SIG-M5 treated with dmso at 0.1 percent for 504 hours (cell line): ENCODE data around the gene CHRND.
"Not testable (repeated sequence)": the region's sequence is repeated elsewhere in the genome, so short reads cannot be mapped to it uniquely, and the experiment has no call there.

ENCODE experiments used
- DNase-seq: peaks from one replicate; lab custom pipeline; 2025; ENCODE audit not compliant: unreplicated experiment; lab: John Stamatoyannopoulos, UW

CHRND gene

DNA sequence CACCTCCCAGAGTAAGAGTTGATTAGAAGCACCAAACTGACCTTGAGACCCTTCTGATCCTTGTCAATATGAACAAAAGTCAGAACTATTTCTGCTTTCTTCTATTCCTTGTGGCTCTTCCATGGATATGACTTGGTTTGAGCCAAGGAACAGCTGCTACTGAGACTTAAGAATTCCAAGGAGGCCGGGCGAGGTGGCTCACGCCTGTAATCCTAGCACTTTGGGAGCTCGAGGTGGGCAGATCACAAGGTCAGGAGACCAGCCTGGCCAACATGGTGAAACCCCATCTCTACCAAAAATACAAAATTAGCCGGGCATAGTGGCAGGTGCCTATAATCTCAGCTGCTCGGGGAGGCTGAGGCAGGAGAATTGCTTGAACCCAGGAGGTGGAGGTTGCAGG lies 44.5 kb downstream of the CHRND start:
- DNase-seq: not testable (repeated sequence)

DNA sequence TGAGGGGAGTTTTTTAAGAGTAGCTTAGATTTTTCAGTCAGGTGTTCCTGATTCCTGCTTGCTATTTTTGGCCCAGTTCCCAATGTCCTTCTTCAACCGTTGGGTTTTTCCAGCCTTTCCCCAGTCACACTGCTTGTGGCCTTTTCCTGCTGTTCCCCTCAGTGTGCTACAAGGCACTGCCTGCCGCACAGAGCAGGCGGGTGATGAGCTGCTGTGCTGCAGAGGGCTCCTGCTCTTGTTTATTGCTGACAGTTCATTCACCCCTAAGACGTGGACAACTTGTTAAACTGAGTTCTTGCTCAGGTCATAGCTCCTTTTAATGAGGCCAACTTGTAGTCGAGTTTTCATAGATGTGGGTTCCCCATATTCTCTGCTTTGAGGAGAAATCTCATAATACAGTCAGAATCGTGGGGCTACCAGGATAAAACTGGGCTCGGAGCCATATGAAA lies 45.1 kb downstream of the CHRND start:
- no peak for DNase-seq

DNA sequence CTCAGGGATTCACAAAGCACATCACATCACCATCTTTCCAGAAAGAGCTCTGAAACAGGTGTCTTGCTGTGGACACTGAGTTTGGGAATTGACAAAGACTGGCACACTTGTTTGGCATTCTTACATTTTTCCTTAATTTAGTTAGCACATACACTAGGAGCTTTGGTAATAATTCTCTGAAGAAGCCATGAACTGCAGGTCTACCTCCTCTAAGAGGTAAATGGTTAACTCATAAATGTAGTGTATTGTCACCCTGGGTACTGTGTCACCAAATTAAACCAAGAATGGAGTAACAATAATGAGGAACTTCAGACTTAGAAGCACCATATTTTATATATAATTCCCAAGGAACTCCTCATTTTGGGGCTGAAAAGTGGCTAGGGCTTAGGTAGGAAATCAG lies 47.1 kb downstream of the CHRND start:
- DNase-seq: no peak

DNA sequence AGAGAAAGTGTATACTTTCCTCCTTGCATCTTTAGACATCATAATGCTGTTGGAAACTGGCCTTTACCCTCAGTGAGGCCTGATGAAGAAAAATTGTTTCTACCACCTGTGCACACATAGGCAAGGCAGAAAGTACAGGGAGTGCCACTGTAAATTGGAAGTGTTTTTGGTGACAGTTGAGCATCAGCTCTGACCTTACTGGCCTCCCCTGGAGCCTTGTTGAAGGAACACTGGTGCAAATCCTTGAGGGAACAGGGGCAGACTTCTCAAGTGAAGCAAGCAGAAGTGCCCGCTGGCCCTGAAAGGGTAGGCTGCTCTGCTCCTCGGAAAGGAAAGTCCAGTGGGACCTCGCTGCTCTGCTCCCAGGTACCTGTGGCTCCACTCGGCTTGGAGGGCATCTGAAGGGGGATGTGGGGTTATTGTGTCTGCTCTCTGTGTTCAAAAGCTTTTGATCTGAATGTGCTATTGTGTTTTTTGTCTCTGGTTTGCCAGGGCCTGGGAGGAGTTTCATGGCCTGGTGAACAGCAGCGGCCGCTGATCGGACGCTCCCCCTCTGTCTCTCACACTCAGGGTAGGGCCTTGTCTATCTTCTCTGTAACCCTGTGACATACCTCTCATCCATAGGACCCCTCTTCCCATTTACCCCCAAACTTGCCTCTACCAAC lies 47.9 kb downstream of the CHRND start:
- DNase-seq: no peak

DNA sequence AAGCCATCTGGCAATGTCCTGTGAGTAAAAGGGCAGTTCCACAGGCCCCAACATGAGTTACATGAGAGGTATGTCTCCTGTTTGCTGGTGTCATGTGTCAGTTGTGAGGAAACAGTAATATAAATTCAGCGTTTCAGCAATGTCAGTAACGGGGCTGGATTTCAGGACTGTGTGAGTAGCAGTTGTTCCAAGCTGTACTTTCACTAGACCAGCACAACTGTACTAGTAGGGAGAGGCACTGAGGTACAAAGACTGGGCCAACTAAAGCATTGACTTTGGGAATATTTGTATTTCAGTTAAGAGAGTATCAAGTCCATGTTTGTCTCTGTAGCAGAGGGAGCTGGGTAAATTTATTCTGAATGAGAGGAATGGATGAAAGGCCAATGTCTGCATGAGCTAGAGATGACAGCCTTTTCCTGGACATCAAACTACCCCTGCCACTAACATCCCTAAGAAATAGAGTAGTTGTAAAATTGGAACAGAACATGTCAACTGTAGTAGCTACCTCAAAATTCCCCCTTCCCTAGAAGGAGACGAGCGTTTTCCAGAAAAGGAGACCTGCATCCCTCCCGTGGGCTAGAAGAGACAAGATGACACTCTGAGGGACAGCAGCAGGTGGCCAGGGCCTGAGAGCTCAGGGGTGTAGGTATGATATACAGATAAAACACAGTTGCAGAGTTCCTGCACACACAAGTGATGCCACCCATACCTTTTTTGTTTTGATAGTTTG lies 48.9 kb downstream of the CHRND start:
- no peak for DNase-seq

DNA sequence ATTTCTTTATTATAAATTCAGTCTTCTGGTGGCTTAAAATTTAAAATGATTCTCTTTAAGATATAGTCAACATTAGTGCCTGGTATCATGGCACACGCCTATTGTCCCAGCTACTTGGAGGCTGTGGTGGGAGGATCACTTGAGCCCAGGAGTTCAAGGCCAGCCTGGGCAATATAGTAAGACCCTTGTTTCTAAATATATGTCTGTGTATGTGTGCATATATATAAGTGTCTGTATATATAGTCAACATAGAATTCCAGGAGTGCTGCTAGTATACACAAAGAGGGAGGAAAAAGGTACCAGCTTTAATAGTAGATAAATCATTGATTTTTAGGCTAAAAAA lies 49.4 kb downstream of the CHRND start:
- no peak for DNase-seq

DNA sequence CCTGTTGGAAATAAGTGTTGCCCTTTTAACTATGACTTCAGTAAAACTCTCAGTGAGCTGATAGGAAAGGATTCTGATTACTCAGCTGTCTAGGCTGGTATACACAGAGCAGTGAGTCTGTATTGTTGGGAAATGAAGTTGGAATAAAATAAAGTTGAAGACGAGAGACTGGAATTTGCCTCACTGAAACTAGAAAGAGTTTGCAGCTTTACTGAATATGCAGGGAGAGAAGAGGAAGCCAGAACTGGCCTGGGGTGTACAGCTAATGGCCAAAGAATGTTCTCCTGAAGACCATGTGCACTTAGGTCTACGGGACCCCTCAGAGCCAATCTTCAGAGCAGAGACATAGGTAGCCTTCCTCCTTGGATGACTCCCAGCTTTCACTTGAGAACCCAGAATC lies 51.0 kb downstream of the CHRND start:
- no peak for DNase-seq

DNA sequence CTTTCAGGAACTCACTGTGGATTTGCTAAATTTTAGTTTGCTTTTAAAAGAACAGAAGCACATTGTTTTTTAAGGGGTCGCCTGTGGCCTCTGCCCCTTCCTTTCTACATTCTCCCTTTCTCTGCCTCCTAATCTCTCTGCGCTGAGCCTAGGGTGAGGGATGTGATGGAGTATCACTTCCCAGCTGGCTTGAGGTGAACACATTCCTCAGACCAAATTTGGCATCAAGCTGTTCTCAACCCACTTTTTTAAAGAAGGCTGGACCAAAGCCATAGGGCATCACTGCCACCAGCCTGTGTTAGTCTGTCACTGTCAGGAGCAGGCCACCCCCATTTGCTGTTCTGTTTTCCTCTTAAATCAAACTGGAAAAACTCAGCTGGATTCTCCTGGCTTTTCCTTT lies 51.9 kb downstream of the CHRND start:
- DNase-seq: no peak

DNA sequence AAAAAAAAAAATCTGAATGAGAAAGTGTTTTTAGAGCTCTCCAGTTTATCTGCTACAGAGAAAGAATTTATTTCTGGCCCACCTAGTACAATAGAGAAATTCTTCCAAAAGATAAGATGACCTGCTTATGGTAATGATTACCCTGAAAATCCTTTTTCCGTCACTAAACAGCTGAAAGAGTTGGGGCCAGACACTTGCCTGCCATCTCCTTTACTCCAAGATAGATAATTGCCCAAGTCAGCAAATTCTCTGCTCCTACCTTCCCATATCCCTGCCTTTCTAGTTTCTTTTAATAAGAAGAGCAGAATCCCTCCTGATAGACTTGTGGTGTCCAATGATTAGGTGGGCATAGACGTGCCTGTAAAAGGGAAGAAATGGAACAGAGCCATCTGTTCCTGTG lies 52.7 kb downstream of the CHRND start:
- DNase-seq: no peak

DNA sequence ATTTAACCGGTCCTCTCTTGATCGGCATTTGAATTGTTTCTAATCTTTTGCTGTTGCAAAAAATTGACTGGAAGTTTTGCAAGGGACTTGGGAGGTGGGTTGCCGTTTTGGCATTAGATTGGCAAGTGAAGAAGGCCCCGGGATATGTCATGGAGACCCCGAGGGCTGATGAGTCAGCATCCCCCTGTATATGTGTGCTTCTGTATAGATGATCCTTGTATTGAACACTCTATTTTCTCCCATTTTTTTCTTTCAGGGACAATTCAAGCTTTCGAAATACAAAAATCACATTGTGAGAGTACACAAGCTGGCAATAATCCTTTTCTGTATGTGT lies 54.7 kb downstream of the CHRND start:
- DNase-seq: no peak

DNA sequence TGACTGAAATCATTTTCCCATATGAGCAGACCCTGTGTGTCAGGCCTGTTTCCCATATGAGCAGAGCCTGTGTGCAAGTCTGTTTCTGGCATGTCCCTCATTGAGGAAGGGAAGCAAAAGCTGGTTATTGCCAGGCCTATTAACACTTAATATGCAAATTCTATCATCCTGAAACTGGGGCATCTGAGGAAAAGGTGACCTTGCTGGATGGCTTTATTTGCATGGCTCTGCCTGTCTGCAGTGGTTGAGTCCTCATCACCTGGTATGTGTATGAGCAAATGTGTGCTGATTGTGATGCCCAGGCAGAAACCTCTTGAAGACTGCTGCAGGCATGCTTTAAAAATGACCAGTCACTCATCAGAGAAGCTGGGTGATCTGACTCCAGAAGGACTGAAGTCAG lies 55.8 kb downstream of the CHRND start:
- DNase-seq: no peak

DNA sequence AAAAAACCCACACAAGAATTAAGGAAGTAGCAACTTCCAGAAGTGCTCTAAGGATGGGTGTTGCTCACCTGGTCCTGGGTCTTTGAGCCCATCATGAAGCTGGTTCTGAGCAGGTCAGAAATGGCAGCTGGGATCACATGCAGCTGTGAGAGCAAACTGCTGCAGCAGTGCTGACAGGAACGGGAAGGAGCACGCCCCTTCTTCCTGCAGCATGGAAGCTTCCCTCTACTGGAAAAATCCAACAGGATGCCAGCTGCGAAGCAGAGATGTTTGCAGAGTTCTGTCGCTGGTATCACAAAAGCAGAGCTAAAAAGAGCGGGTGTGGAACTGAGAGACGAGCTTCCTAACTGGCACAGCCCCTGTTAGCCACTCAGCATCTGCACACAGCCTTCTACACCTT lies 58.3 kb downstream of the CHRND start:
- DNase-seq: no peak
